K562 (cell line): ENCODE data around the gene ATP5PD. TPM values are rescaled to one million over a fixed set of nuclear protein-coding genes. Genes with fewer than 3 reads are reported as not detected.

ENCODE experiments used
- ATAC-seq: fragments of 200-7000 bp; cut with Tn5 transposase; 3 replicates; pipeline ENCODE4 v1.9.1; 2020; ENCODE audit warnings: moderate library complexity
- BruUV-seq: library from RNA; stranded (reverse); fragments of 400-500 nt; replicated peaks from 2 replicates; lab custom pipeline; 2021; lab: Mats Ljungman, UMichigan
- CTCF ChIA-PET: fragments of 300-600 bp; formaldehyde crosslinking; extraction: SDS; loops from one replicate; lab custom pipeline; 2021; ENCODE audit warnings: low intra/inter-chr PET ratio; lab: Yijun Ruan, JAX
- POLR2A ChIA-PET: fragments of 300-600, 350-650 bp; sonication (Branson Sonifier 250); formaldehyde crosslinking; extraction: SDS; loops from one replicate; lab custom pipeline; 2021; ENCODE audit warnings: antibody characterized with exemption, inconsistent platforms; lab: Yijun Ruan, JAX
- DNase-seq, 4 experiments: peaks; one replicate each; pipeline versions ENCODE4 v3.0.0 to v3.0.0-alpha.2; 2011 to 2018; ENCODE audit warnings: low spot score in 3 of 4, mixed read lengths in 3 of 4; ENCODE audit errors: extremely low read depth in 1 of 4
- FAIRE-seq: peaks from 2 replicates; lab custom pipeline; 2011; peaks lifted over from hg19 to GRCh38; lab: Jason Lieb, UNC
- H2AFZ ChIP-seq: 2 replicates; pipeline ENCODE4 v1.6.0; 2011; ENCODE audit warnings: low read depth, low read length, control low read depth, inconsistent platforms
- H3K27ac ChIP-seq: fragments of 200-600 bp; 3 replicates; pipeline ENCODE4 v1.8.0; 2011; ENCODE audit warnings: low read depth, mild to moderate bottlenecking, control low read depth, inconsistent platforms, low read length, moderate library complexity, mixed read lengths; ENCODE audit errors: extremely low read depth
- H3K27me3 ChIP-seq, 2 experiments: fragments of 300-600 bp in 1 of 2; 2 replicates in 1 of 2; 3 replicates in 1 of 2; pipeline versions ENCODE4 v1.6.0 to v1.8.0; 2011; ENCODE audit warnings: inconsistent platforms in 2 of 2, low read length in 2 of 2, mild to moderate bottlenecking in 1 of 2, mixed read lengths in 1 of 2, moderate library complexity in 1 of 2; ENCODE audit not compliant: control insufficient read depth in 2 of 2, insufficient read depth in 2 of 2
- H3K36me3 ChIP-seq: fragments of 300-600 bp; 3 replicates; pipeline ENCODE4 v1.8.0; 2011; ENCODE audit warnings: mild to moderate bottlenecking, low read length, inconsistent platforms; ENCODE audit not compliant: control insufficient read depth, insufficient read depth
- H3K4me1 ChIP-seq, 2 experiments: fragments of 200-600 bp in 1 of 2; replicated peaks in 1 of 2; 2 replicates in 1 of 2; 3 replicates in 1 of 2; pipeline versions ENCODE4 v1.5.1 to v1.8.0; 2011; ENCODE audit warnings: inconsistent platforms in 2 of 2, low read length in 2 of 2, mild to moderate bottlenecking in 1 of 2, mixed read lengths in 1 of 2, moderate library complexity in 1 of 2; ENCODE audit not compliant: control insufficient read depth in 2 of 2, insufficient read depth in 2 of 2
- H3K4me2 ChIP-seq: 2 replicates; pipeline ENCODE4 v1.6.1; 2011; ENCODE audit warnings: low read length, control low read depth, inconsistent platforms, mixed read lengths; ENCODE audit not compliant: insufficient read depth
- H3K4me3 ChIP-seq: fragments of 200-600 bp; sonication (generic), shearing (Covaris generic); 2 replicates; pipeline ENCODE4 v1.5.1; 2016; ENCODE audit warnings: control low read depth, inconsistent platforms
- H3K79me2 ChIP-seq: fragments of 200-600 bp; 3 replicates; pipeline ENCODE4 v1.8.0; 2011; ENCODE audit warnings: low read length, inconsistent platforms; ENCODE audit not compliant: control insufficient read depth, insufficient read depth
- H3K9ac ChIP-seq, 2 experiments: 2 replicates each; pipeline versions ENCODE4 v1.6.0 to v1.6.1; 2011; ENCODE audit warnings: low read depth in 2 of 2, low read length in 2 of 2, control low read depth in 1 of 2, inconsistent platforms in 1 of 2, mild to moderate bottlenecking in 1 of 2, mixed read lengths in 1 of 2; ENCODE audit not compliant: insufficient read depth in 1 of 2
- H3K9me1 ChIP-seq: one replicate; pipeline ENCODE4 v1.6.0; 2011; ENCODE audit warnings: inconsistent platforms, mild to moderate bottlenecking, low read length, moderate library complexity; ENCODE audit not compliant: control insufficient read depth, insufficient read depth
- H3K9me3 ChIP-seq: replicated peaks from 2 replicates; pipeline ENCODE4 v1.5.1; 2011; ENCODE audit warnings: low read depth, low read length, inconsistent platforms; ENCODE audit not compliant: control insufficient read depth, insufficient read depth
- H4K20me1 ChIP-seq: replicated peaks from 2 replicates; pipeline ENCODE4 v1.6.1; 2011; ENCODE audit warnings: low read length, inconsistent platforms, mixed read lengths; ENCODE audit not compliant: control insufficient read depth, insufficient read depth
- ARNT ChIP-seq, 2 experiments: fragments of 450-650 bp; IDR thresholded peaks; 2 replicates each; pipeline ENCODE4 v1.6.1; 2016; ENCODE audit warnings: mild to moderate bottlenecking in 1 of 2
- DPF2 ChIP-seq: fragments of 450-650 bp; IDR thresholded peaks from 2 replicates; pipeline ENCODE4 v1.6.1; 2016
- ELK3 ChIP-seq: fragments of 450-650 bp; formaldehyde crosslinking; IDR thresholded peaks from 2 replicates; pipeline ENCODE4 v1.4.0; 2020; ENCODE audit warnings: mild to moderate bottlenecking
- RBFOX2 ChIP-seq: fragments of 200-400 bp; formaldehyde crosslinking; IDR thresholded peaks from 2 replicates; pipeline ENCODE4 v1.6.1; 2017; ENCODE audit warnings: low read depth, mild to moderate bottlenecking, low read length, moderate library complexity
- SLC30A9 ChIP-seq: fragments of 250-450 bp; sonication (Bioruptor Pico); IDR thresholded peaks from 2 replicates; pipeline ENCODE4 v1.8.0; 2022; ENCODE audit warnings: mild to moderate bottlenecking, moderate library complexity
- SNAPC5 ChIP-seq: fragments of 250-450 bp; sonication (Bioruptor Pico); IDR thresholded peaks from 2 replicates; pipeline ENCODE4 v1.8.0; 2021; ENCODE audit warnings: moderate library complexity, mild to moderate bottlenecking, inconsistent platforms
- SRF ChIP-seq, 2 experiments: fragments of 250-450, 450-650 bp in 1 of 2; sonication (Bioruptor Pico) in 1 of 2; sonication (generic) in 1 of 2; formaldehyde crosslinking; IDR thresholded peaks; 2 replicates each; pipeline versions ENCODE4 v1.5.0 to v1.5.1; 2020 to 2022; ENCODE audit warnings: mild to moderate bottlenecking in 1 of 2, missing genetic modification reagents in 1 of 2
- TCF3 ChIP-seq: sonication (generic); formaldehyde crosslinking; IDR thresholded peaks from 2 replicates; pipeline ENCODE4 v1.4.0; 2020; ENCODE audit warnings: mild to moderate bottlenecking, missing genetic modification reagents
- XRCC3 ChIP-seq: fragments of 450-650 bp; IDR thresholded peaks from 2 replicates; pipeline ENCODE4 v1.6.1; 2017; ENCODE audit warnings: mild to moderate bottlenecking, moderate library complexity
- ZEB2 ChIP-seq: fragments of 450-650 bp; IDR thresholded peaks from 2 replicates; pipeline ENCODE4 v1.6.1; 2016
- ZFP1 ChIP-seq: fragments of 450-650 bp; formaldehyde crosslinking; IDR thresholded peaks from 2 replicates; pipeline ENCODE4 v1.4.0; 2020; ENCODE audit warnings: mild to moderate bottlenecking, mixed read lengths
- ZNF197 ChIP-seq: fragments of 200-800 bp; sonication (Bioruptor generic); IDR thresholded peaks from 2 replicates; pipeline ENCODE4 v1.6.1; 2016; ENCODE audit warnings: low read depth, missing genetic modification characterization, missing compliant biosample characterization
- ZNF224 ChIP-seq: sonication (generic); formaldehyde crosslinking; IDR thresholded peaks from 2 replicates; pipeline ENCODE4 v1.8.0; 2022; ENCODE audit warnings: mild to moderate bottlenecking, missing genetic modification reagents
- ZNF431 ChIP-seq: sonication (generic); formaldehyde crosslinking; IDR thresholded peaks from 2 replicates; pipeline ENCODE4 v1.8.0; 2022; ENCODE audit warnings: mild to moderate bottlenecking, missing genetic modification reagents
- WGBS: fragments of 100-300 bp; shearing (Covaris generic); methylation state at CpG from one replicate; pipeline ENCODE4 v1.1.6; 2016; ENCODE audit warnings: low coverage, mixed read lengths; ENCODE audit not compliant: insufficient coverage; ENCODE audit errors: missing lambda C conversion rate; 5-methylcytosine and 5-hydroxymethylcytosine counted together
- in situ Hi-C: fragments of 300-500 bp; cut with MboI; formaldehyde crosslinking; loops from 4 replicates; pipeline ENCODE4 v1.15.0; 2018; ENCODE audit warnings: inconsistent platforms, mixed read lengths
- intact Hi-C: fragments of 100-400 bp; cut with micrococcal nuclease; formaldehyde crosslinking; loops from 2 replicates; pipeline ENCODE4 v1.14.2; 2022
- polyA plus RNA-seq, 8 experiments: library from polyadenylated mRNA; depleted of rRNA in 4 of 8; stranded (reverse) in 5 of 8; unstranded in 3 of 8; fragments of >200 nt; fragmentation: Nextera tagmentation in 2 of 8; fragmentation: Illumina TruSeq in 1 of 8; extraction: Ambion mirVana in 2 of 8; extraction: Trizol in 1 of 8; gene quantifications; 2 replicates each; pipeline versions ENCODE4 v1.2.1 to v1.2.3, GENCODE V29; 2011 to 2014; ENCODE audit warnings: inconsistent platforms in 1 of 8, missing spikeins in 1 of 8
- total RNA-seq, 7 experiments: library from RNA; depleted of rRNA in 6 of 7; stranded (reverse); fragments of >200 nt in 6 of 7; fragmentation: Illumina TruSeq in 2 of 7; extraction: Trizol in 2 of 7; gene quantifications; 2 replicates each; pipeline versions ENCODE4 v1.2.1 to v1.2.3, GENCODE V29; 2011 to 2021; ENCODE audit warnings: low replicate concordance in 1 of 7
- TF ChIP-seq, protein P1 (sequence below), 3 experiments: IDR thresholded peaks in 2 of 3; conservative IDR thresholded peaks in 1 of 3; 2 replicates each; pipeline ENCODE4 v1.5.1; 2011 to 2012; ENCODE audit warnings: low read length in 3 of 3, mild to moderate bottlenecking in 3 of 3, control low read depth in 2 of 3, improper control_type of control experiment in 1 of 3, inconsistent platforms in 1 of 3, low read depth in 1 of 3, mixed read lengths in 1 of 3, moderate library complexity in 1 of 3; ENCODE audit not compliant: insufficient read depth in 2 of 3
- TF ChIP-seq, protein P2 (sequence below): fragments of 450-650 bp; IDR thresholded peaks from 2 replicates; pipeline ENCODE4 v1.7.0; 2016; ENCODE audit warnings: borderline replicate concordance

ATP5PD gene
- total and polyA plus RNA-seq, 9 of the 15 experiments (the other 6 are each of a cell fraction or from before 2014, with no cell fraction given): 271 to 828 (median 432) TPM

DNA sequence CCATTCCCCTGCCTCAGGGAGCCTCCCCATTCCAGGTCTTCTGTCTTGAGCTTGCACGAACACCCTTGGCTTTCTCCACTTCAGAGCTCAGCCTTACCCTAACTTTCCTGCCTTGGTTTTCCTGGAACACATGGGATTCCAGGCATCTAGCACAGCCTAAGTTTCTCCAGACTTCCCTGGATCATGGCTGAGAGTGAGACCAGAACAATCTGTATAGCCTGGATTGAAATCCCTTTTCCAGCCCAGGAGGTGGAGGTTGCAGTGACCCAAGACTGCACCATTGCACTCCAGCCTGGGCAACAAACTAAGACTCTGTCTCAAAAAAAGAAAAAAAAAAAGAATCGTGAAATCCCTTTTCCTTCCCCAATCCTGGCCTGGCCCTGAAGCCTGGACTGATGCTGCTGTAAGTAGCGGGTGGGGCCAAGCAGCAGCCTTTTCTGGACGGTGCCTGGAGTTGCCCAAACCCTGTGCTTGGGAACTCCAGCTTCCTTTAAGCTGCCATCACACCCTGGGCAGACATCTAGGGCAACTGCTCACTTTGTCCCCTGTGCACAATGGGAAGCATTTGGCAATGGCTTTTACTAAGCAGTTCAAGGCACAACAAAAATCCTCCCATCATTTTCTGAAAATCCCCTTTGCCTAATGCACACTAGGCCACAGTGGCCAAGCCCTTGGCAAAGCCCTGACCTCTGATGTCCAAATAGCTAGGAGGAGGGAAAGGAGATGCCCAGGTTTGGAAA, 29.0 kb upstream of the ATP5PD start (continued):
- no peak for TF ChIP-seq SRF (CRISPR knock-in tag; IDR thresholded peaks at IDR 0.05)

- Histone ChIP-seq H3K9me1 (no peaks in the 10 kb centered on the region), H3K27ac (no peak overlapping the region), H3K9ac (peak overlapping the region in 1 of 2 experiments; percentile 83; a peak in 2 of 4 replicates), H3K79me2 (no peaks in the 10 kb centered on the region), H3K9me3 (no peaks in the 10 kb centered on the region), H3K4me3 (no peak overlapping the region), H4K20me1 (no peaks in the 10 kb centered on the region), H2AFZ (peak overlapping the region; percentile 66), H3K36me3 (no peaks in the 10 kb centered on the region), H3K27me3 (no peaks in the 10 kb centered on the region), H3K4me1 (peaks cover 35 to 56% of the 10 kb centered on the region in 2 experiments), H3K4me2 (peak overlapping the region; percentile 29; the same call in 1 of the 2 replicates)
- BruUV-seq: no TSS peak
- intact Hi-C loops (loop anchor here (5.0 kb wide), 1 partner anchor 33 kb away; the partner anchor contains the start of gene ARMC7), in situ Hi-C loops (no loop called here)
- ATAC-seq (peak; percentile 54), DNase-seq (peak; percentile 48 to 70 (median 64)), FAIRE-seq (peak; percentile 19)
- POLR2A ChIA-PET: interaction anchor here (0.6 to 1.8 kb wide), 8 partner anchors 8 to 162 kb away, joined by 3 to 8 read pairs (median 3); partner anchors contain the start of genes ARMC7 and SLC16A5
- WGBS: 17% methylated on average over 13 of the region's 14 CpGs
- CTCF ChIA-PET: no interaction called here
- TF ChIP-seq DPF2: 0 out of 2 replicates have a peak, but pooled peaks have one; percentile 27
- no peak for TF ChIP-seq ELK3 (CRISPR knock-in tag)
- TF ChIP-seq ZNF197: no peak
- TF ChIP-seq, protein P1, sequence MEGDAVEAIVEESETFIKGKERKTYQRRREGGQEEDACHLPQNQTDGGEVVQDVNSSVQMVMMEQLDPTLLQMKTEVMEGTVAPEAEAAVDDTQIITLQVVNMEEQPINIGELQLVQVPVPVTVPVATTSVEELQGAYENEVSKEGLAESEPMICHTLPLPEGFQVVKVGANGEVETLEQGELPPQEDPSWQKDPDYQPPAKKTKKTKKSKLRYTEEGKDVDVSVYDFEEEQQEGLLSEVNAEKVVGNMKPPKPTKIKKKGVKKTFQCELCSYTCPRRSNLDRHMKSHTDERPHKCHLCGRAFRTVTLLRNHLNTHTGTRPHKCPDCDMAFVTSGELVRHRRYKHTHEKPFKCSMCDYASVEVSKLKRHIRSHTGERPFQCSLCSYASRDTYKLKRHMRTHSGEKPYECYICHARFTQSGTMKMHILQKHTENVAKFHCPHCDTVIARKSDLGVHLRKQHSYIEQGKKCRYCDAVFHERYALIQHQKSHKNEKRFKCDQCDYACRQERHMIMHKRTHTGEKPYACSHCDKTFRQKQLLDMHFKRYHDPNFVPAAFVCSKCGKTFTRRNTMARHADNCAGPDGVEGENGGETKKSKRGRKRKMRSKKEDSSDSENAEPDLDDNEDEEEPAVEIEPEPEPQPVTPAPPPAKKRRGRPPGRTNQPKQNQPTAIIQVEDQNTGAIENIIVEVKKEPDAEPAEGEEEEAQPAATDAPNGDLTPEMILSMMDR (IDR thresholded peaks at IDR 0.05 in 2 of 3, conservative IDR thresholded peaks at IDR 0.05 in 1 of 3; ENCODE audit: insufficient read depth in 2 of 3, low read depth in 1 of 3, low read length in 3 of 3): no peak
- TF ChIP-seq ZFP1 (CRISPR knock-in tag): no peak
- TF ChIP-seq ARNT (IDR thresholded peaks at IDR 0.05): no peak
- TF ChIP-seq RBFOX2: 0 out of 2 replicates have a peak, but pooled peaks have one; percentile 18
- TF ChIP-seq SNAPC5: no peak
- TF ChIP-seq ZNF431: no peak
- 0 out of 2 replicates have a peak, but pooled peaks have one; percentile 39 for TF ChIP-seq ZEB2
- peak; percentile 73 for TF ChIP-seq TCF3 (CRISPR knock-in tag)
- no peak for TF ChIP-seq ZNF224
- no peak for TF ChIP-seq XRCC3
- no peak for TF ChIP-seq SLC30A9 (CRISPR knock-in tag)
- TF ChIP-seq, protein P2, sequence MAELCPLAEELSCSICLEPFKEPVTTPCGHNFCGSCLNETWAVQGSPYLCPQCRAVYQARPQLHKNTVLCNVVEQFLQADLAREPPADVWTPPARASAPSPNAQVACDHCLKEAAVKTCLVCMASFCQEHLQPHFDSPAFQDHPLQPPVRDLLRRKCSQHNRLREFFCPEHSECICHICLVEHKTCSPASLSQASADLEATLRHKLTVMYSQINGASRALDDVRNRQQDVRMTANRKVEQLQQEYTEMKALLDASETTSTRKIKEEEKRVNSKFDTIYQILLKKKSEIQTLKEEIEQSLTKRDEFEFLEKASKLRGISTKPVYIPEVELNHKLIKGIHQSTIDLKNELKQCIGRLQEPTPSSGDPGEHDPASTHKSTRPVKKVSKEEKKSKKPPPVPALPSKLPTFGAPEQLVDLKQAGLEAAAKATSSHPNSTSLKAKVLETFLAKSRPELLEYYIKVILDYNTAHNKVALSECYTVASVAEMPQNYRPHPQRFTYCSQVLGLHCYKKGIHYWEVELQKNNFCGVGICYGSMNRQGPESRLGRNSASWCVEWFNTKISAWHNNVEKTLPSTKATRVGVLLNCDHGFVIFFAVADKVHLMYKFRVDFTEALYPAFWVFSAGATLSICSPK: no peak
Observed at GRCh38 chr17:75074532-75074931, 27.8 kb upstream of the ATP5PD start.
